Uterus (tissue), 4 donors: ENCODE measurements around the gene CHID1. TPM values are rescaled to one million over a fixed set of nuclear protein-coding genes. Genes with fewer than 3 reads are reported as not detected.

Source experiments
- DNase-seq, 2 donors: peaks; one replicate each; pipeline ENCODE4 v3.0.0-alpha.2; 2019 to 2020
- H3K27ac ChIP-seq, 2 donors: fragments of 200-600 bp; sonication (generic); 1 replicate in 1 of 2; 2 replicates in 1 of 2; pipeline ENCODE4 v1.5.1; 2016 to 2018
- H3K27me3 ChIP-seq, 2 donors: fragments of 200-600 bp; sonication (generic); one replicate each; pipeline ENCODE4 v1.5.1; 2018 to 2019; ENCODE audit warnings: control low read depth in 1 of 2
- H3K36me3 ChIP-seq, 2 donors: fragments of 200-600 bp; sonication (generic); one replicate each; pipeline ENCODE4 v1.5.1; 2019; ENCODE audit warnings: control low read depth in 1 of 2
- H3K4me1 ChIP-seq, 2 donors: fragments of 200-600 bp; sonication (generic); one replicate each; pipeline ENCODE4 v1.5.1; 2018 to 2019; ENCODE audit warnings: control low read depth in 1 of 2
- H3K4me3 ChIP-seq, 2 donors: fragments of 200-600 bp; sonication (generic); 1 replicate in 1 of 2; 2 replicates in 1 of 2; pipeline ENCODE4 v1.5.1; 2018 to 2019; ENCODE audit warnings: mild to moderate bottlenecking in 1 of 2
- H3K9me3 ChIP-seq, 2 donors: fragments of 200-600 bp; sonication (generic); one replicate each; pipeline ENCODE4 v1.5.1; 2019; ENCODE audit warnings: control low read depth in 1 of 2
- CTCF ChIP-seq, 4 experiments: fragments of 200-600 bp in 2 of 4; fragments of 450-650 bp in 2 of 4; sonication (generic) in 2 of 4; IDR thresholded peaks; one replicate each; pipeline ENCODE4 v1.5.1; 2016 to 2019; ENCODE audit warnings: antibody characterized with exemption in 4 of 4, mild to moderate bottlenecking in 2 of 4, moderate library complexity in 1 of 4
- POLR2A ChIP-seq, 2 donors: fragments of 450-650 bp; IDR thresholded peaks; one replicate each; pipeline ENCODE4 v1.6.1; 2016; ENCODE audit warnings: antibody characterized with exemption in 2 of 2, mild to moderate bottlenecking in 1 of 2, moderate library complexity in 1 of 2
- intact Hi-C: fragments of 100-400 bp; cut with DNase I; formaldehyde crosslinking; loops from one replicate; pipeline ENCODE4 v1.15.1; 2023; ENCODE audit warnings: low total_unique reads
- total RNA-seq, 4 donors: library from RNA; depleted of rRNA in 3 of 4; stranded (reverse); fragments of >200 nt in 3 of 4; gene quantifications; one replicate each; pipeline versions ENCODE4 v1.1.0 to v1.2.4, GENCODE V29; 2014 to 2023
- donor health status: DM: yes; HTN: yes; CAD: no.

Gene CHID1
- total RNA-seq, 4 donors from 2014 or later: 20.3 to 57.9 (median 48.4) TPM

DNA sequence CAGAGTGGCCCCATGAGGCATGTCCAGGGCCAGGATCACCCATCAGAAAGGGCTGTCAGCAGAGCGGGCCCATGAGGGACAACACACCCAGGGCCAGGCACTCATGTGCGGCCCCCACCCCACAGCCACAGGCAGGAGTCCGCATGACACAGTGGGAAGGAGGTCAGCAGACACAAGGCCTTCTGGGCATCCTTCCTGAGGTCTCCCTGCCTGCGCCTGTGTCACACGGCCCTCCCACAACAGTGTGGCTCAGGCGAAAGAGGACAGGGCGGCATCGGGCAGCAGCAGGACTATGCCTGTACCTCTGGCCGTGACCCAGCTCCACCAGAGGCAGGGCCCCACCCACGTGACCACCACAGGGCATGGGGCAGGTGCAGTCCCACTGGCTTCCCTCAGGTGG, 27.1 kb downstream of the CHID1 start:
- no peak overlapping the region for H3K27ac ChIP-seq
- H3K4me3 ChIP-seq: no peak overlapping the region
- H3K36me3 ChIP-seq: no peaks in the 10 kb centered on the region
- no peaks in the 10 kb centered on the region for H3K9me3 ChIP-seq
- no peak for TF ChIP-seq CTCF (IDR thresholded peaks at IDR 0.05)
- TF ChIP-seq POLR2A (IDR thresholded peaks at IDR 0.05): no peak
- no peaks in the 10 kb centered on the region for H3K27me3 ChIP-seq
- intact Hi-C loops: no loop called here
- no peak for DNase-seq
- no peaks in the 10 kb centered on the region for H3K4me1 ChIP-seq

DNA sequence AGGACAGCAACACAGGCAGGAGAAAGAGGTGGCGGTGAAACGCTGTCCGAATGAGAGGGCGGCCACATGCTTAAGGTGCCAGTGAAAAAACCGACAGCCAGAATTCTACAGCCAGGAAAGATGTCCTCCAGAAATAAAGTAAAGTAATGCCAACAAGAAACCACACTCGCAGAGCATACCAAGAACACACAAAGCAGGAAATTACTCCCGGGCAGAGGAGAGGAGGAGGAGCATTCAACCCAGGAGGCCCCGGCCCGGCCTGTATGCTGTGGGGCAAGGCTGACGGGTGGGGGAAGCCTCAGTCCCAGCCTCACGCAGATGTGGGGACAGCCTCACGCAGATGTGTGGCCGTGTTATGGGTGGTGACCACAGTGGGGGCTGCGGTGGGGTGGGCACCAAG, 28.0 kb downstream of the CHID1 start:
- no peaks in the 10 kb centered on the region for H3K36me3 ChIP-seq
- no peak overlapping the region for H3K4me3 ChIP-seq
- no peak overlapping the region for H3K27ac ChIP-seq
- H3K9me3 ChIP-seq: no peaks in the 10 kb centered on the region
- DNase-seq: no peak
- TF ChIP-seq CTCF (IDR thresholded peaks at IDR 0.05) (no peak), POLR2A (IDR thresholded peaks at IDR 0.05) (no peak)
- no peaks in the 10 kb centered on the region for H3K27me3 ChIP-seq
- no peaks in the 10 kb centered on the region for H3K4me1 ChIP-seq
- intact Hi-C loops: no loop called here

DNA sequence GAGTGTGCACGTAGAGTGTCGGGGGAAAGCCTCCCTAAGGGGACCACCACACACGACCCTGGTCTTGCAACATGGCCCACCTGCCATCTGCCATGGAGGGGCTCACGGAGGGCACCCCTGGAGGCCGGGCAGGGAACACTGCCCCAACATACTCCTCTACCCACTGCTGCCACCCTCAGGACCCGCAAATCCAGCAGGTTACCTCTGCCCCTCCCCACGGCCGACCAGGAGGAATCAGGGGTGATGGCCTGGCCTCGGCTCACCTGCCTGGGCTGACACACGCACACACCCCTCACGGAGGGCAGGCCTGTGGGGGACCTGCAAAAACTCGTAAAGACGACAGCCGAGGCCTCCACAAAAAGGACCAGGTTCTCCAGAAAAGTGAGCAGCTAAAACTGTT, 30.2 kb downstream of the CHID1 start:
- intact Hi-C loops: no loop called here
- H3K27ac ChIP-seq: no peak overlapping the region
- no peak overlapping the region for H3K4me3 ChIP-seq
- no peaks in the 10 kb centered on the region for H3K36me3 ChIP-seq
- no peak for DNase-seq
- H3K4me1 ChIP-seq: no peaks in the 10 kb centered on the region
- H3K27me3 ChIP-seq: no peaks in the 10 kb centered on the region
- H3K9me3 ChIP-seq: no peaks in the 10 kb centered on the region
- TF ChIP-seq CTCF (IDR thresholded peaks at IDR 0.05) (no peak), POLR2A (IDR thresholded peaks at IDR 0.05) (no peak)

- intact Hi-C loops: no loop called here
- no peak for DNase-seq
- Histone ChIP-seq H3K9me3 (no peaks in the 10 kb centered on the region), H3K4me3 (no peak overlapping the region), H3K36me3 (no peaks in the 10 kb centered on the region), H3K27me3 (no peaks in the 10 kb centered on the region), H3K4me1 (no peaks in the 10 kb centered on the region), H3K27ac (no peak overlapping the region)
- no peak for TF ChIP-seq CTCF (IDR thresholded peaks at IDR 0.05)
- TF ChIP-seq POLR2A (IDR thresholded peaks at IDR 0.05): no peak
These were observed 33.0 kb downstream of the CHID1 start for GRCh38 chr11:877565-877964.

GRCh38 chr11:876545-876944, 34.1 kb downstream of the CHID1 start:
- H3K27me3 ChIP-seq: no peaks in the 10 kb centered on the region
- H3K27ac ChIP-seq: no peak overlapping the region
- no peak for TF ChIP-seq POLR2A (IDR thresholded peaks at IDR 0.05)
- TF ChIP-seq CTCF (IDR thresholded peaks at IDR 0.05): no peak
- intact Hi-C loops: no loop called here
- H3K36me3 ChIP-seq: no peaks in the 10 kb centered on the region
- DNase-seq: no peak
- no peaks in the 10 kb centered on the region for H3K4me1 ChIP-seq
- H3K4me3 ChIP-seq: no peak overlapping the region
- no peaks in the 10 kb centered on the region for H3K9me3 ChIP-seq
